Mesenchymal stem cell (in vitro differentiated cells and primary cell): ENCODE results near the gene TRPV2.
"Not testable (repeated sequence)": the region's sequence is repeated elsewhere in the genome, so short reads cannot be mapped to it uniquely, and the experiment has no call there.

Experiments
- DNase-seq: peaks from one replicate; pipeline ENCODE4 v3.0.0-alpha.2; 2013
- H2AFZ ChIP-seq: one replicate; pipeline ENCODE4 v1.6.1; 2013; ENCODE audit warnings: low read depth, mild to moderate bottlenecking, control low read depth, inconsistent platforms, low read length, moderate library complexity
- H2AK5ac ChIP-seq: 2 replicates; pipeline ENCODE4 v1.6.1; 2013; ENCODE audit warnings: low read length, moderate library complexity, mild to moderate bottlenecking, inconsistent platforms; ENCODE audit not compliant: severe bottlenecking
- H2BK120ac ChIP-seq: one replicate; pipeline ENCODE4 v1.6.1; 2013; ENCODE audit warnings: low read depth, mild to moderate bottlenecking, inconsistent platforms, low read length, moderate library complexity
- H2BK12ac ChIP-seq, 2 experiments: one replicate each; pipeline ENCODE4 v1.6.1; 2013; ENCODE audit warnings: inconsistent platforms in 2 of 2, low read length in 2 of 2, mild to moderate bottlenecking in 2 of 2, moderate library complexity in 2 of 2, control low read depth in 1 of 2
- H2BK15ac ChIP-seq: one replicate; pipeline ENCODE4 v1.6.1; 2013; ENCODE audit warnings: mild to moderate bottlenecking, low read depth, inconsistent platforms; ENCODE audit not compliant: poor library complexity, severe bottlenecking
- H2BK5ac ChIP-seq: 2 replicates; pipeline ENCODE4 v1.6.1; 2013; ENCODE audit warnings: low read depth, mild to moderate bottlenecking, low read length, control low read depth, inconsistent platforms; ENCODE audit not compliant: poor library complexity, severe bottlenecking
- H3K14ac ChIP-seq, 2 experiments: one replicate each; pipeline ENCODE4 v1.6.1; 2013; ENCODE audit warnings: inconsistent platforms in 2 of 2, low read length in 2 of 2, control low read depth in 1 of 2, mild to moderate bottlenecking in 1 of 2, moderate library complexity in 1 of 2
- H3K18ac ChIP-seq, 2 experiments: one replicate each; pipeline ENCODE4 v1.6.1; 2013; ENCODE audit warnings: inconsistent platforms in 2 of 2, low read length in 2 of 2, control low read depth in 1 of 2, low read depth in 1 of 2, mild to moderate bottlenecking in 1 of 2
- H3K23ac ChIP-seq, 2 experiments: one replicate each; pipeline ENCODE4 v1.6.1; 2013; ENCODE audit warnings: inconsistent platforms in 2 of 2, low read length in 2 of 2, mild to moderate bottlenecking in 2 of 2, moderate library complexity in 2 of 2, control low read depth in 1 of 2
- H3K27ac ChIP-seq: 2 replicates; pipeline ENCODE4 v1.5.1; 2013; ENCODE audit warnings: mild to moderate bottlenecking, moderate library complexity, low read length, control low read depth, inconsistent platforms; ENCODE audit not compliant: poor library complexity, severe bottlenecking
- H3K27me3 ChIP-seq, 2 experiments: 2 replicates each; pipeline versions ENCODE4 v1.6.1 to v1.7.0; 2013; ENCODE audit warnings: low read length in 2 of 2, mild to moderate bottlenecking in 2 of 2, moderate library complexity in 2 of 2, control low read depth in 1 of 2, inconsistent platforms in 1 of 2; ENCODE audit not compliant: control insufficient read depth in 1 of 2, insufficient read depth in 1 of 2
- H3K36me3 ChIP-seq, 2 experiments: 2 replicates each; pipeline versions ENCODE4 v1.6.1 to v1.7.0; 2013; ENCODE audit warnings: low read length in 2 of 2, control low read depth in 1 of 2, inconsistent platforms in 1 of 2, low read depth in 1 of 2, mild to moderate bottlenecking in 1 of 2; ENCODE audit not compliant: insufficient read depth in 2 of 2, control insufficient read depth in 1 of 2
- H3K4ac ChIP-seq, 2 experiments: one replicate each; pipeline ENCODE4 v1.6.1; 2013; ENCODE audit warnings: inconsistent platforms in 2 of 2, low read length in 2 of 2, mild to moderate bottlenecking in 2 of 2, moderate library complexity in 2 of 2, control low read depth in 1 of 2, low read depth in 1 of 2
- H3K4me1 ChIP-seq: 2 replicates; pipeline ENCODE4 v1.6.1; 2013; ENCODE audit warnings: low read depth, low read length, control low read depth; ENCODE audit not compliant: control insufficient read depth, insufficient read depth
- H3K4me2 ChIP-seq: 2 replicates; pipeline ENCODE4 v1.6.1; 2013; ENCODE audit warnings: low read length, mild to moderate bottlenecking, inconsistent platforms; ENCODE audit not compliant: poor library complexity, severe bottlenecking
- H3K4me3 ChIP-seq, 2 experiments: 2 replicates each; pipeline versions ENCODE4 v1.5.1 to v1.7.0; 2013; ENCODE audit warnings: low read length in 2 of 2, mild to moderate bottlenecking in 2 of 2, control low read depth in 1 of 2, low read depth in 1 of 2; ENCODE audit not compliant: insufficient read depth in 1 of 2
- H3K79me1 ChIP-seq: replicated peaks from 2 replicates; pipeline ENCODE4 v1.6.1; 2013; ENCODE audit warnings: mild to moderate bottlenecking, control low read depth, low read length, inconsistent platforms; ENCODE audit not compliant: poor library complexity, severe bottlenecking
- H3K9ac ChIP-seq: 2 replicates; pipeline ENCODE4 v1.7.0; 2013; ENCODE audit warnings: mild to moderate bottlenecking, low read length, moderate library complexity
- H3K9me3 ChIP-seq: 2 replicates; pipeline ENCODE4 v1.7.0; 2013; ENCODE audit warnings: mild to moderate bottlenecking, low read length; ENCODE audit not compliant: control insufficient read depth
- H4K8ac ChIP-seq: one replicate; pipeline ENCODE4 v1.6.1; 2013; ENCODE audit warnings: inconsistent platforms, mild to moderate bottlenecking, low read length, moderate library complexity
- H4K91ac ChIP-seq: one replicate; pipeline ENCODE4 v1.6.1; 2013; ENCODE audit warnings: mild to moderate bottlenecking, low read length, inconsistent platforms
- WGBS: methylation state at CpG from one replicate; pipeline ENCODE4 v1.1.7; 2013; ENCODE audit warnings: mixed read lengths; 5-methylcytosine and 5-hydroxymethylcytosine counted together

The TRPV2 gene

GRCh38 chr17:16448490-16448889 is 33.1 kb downstream of the TRPV2 start:
- no peak overlapping the region for H3K23ac ChIP-seq
- H3K79me1 ChIP-seq = peaks cover 4% of the 10 kb centered on the region
- no peaks in the 10 kb centered on the region for H3K27me3 ChIP-seq
- H3K9me3 ChIP-seq = no peaks in the 10 kb centered on the region
- H3K18ac ChIP-seq = no peak overlapping the region
- H2BK15ac ChIP-seq = no peak overlapping the region
- H3K4ac ChIP-seq = no peak overlapping the region
- no peak overlapping the region for H2BK120ac ChIP-seq
- H3K9ac ChIP-seq = no peak overlapping the region
- no peak overlapping the region for H3K4me3 ChIP-seq
- no peak for DNase-seq
- H2AFZ ChIP-seq = no peak overlapping the region
- no peak overlapping the region for H2AK5ac ChIP-seq
- peaks cover 42 to 53% of the 10 kb centered on the region in 2 experiments for H3K36me3 ChIP-seq
- no peak overlapping the region for H3K4me2 ChIP-seq
- no peak overlapping the region for H2BK12ac ChIP-seq
- no peak overlapping the region for H3K14ac ChIP-seq
- H3K27ac ChIP-seq = no peak overlapping the region
- no peak overlapping the region for H4K91ac ChIP-seq
- peaks cover 19% of the 10 kb centered on the region for H3K4me1 ChIP-seq
- H4K8ac ChIP-seq = no peak overlapping the region
- 85% methylated on average over 6 of the region's 6 CpGs for WGBS
- H2BK5ac ChIP-seq = no peak overlapping the region

GRCh38 chr17:16449121-16449570 is 33.8 kb downstream of the TRPV2 start:
- H2BK120ac ChIP-seq = no peak overlapping the region
- no peaks in the 10 kb centered on the region for H3K27me3 ChIP-seq
- H3K9me3 ChIP-seq = no peaks in the 10 kb centered on the region
- no peak overlapping the region for H2BK12ac ChIP-seq
- peaks cover 2% of the 10 kb centered on the region for H3K79me1 ChIP-seq
- no peak overlapping the region for H3K4me3 ChIP-seq
- H3K9ac ChIP-seq = no peak overlapping the region
- H2BK5ac ChIP-seq = no peak overlapping the region
- H3K23ac ChIP-seq = no peak overlapping the region
- no peak overlapping the region for H3K4me2 ChIP-seq
- 95% methylated on average over 11 of the region's 11 CpGs for WGBS
- H4K8ac ChIP-seq = no peak overlapping the region
- peak; percentile 60 for DNase-seq
- no peak overlapping the region for H4K91ac ChIP-seq
- H3K4me1 ChIP-seq = peaks cover 16% of the 10 kb centered on the region
- no peak overlapping the region for H2AK5ac ChIP-seq
- no peak overlapping the region for H3K14ac ChIP-seq
- H2BK15ac ChIP-seq = no peak overlapping the region
- H3K27ac ChIP-seq = no peak overlapping the region
- H3K4ac ChIP-seq = no peak overlapping the region
- H3K36me3 ChIP-seq = peaks cover 35 to 46% of the 10 kb centered on the region in 2 experiments
- H2AFZ ChIP-seq = no peak overlapping the region
- H3K18ac ChIP-seq = no peak overlapping the region

GRCh38 chr17:16450028-16450427 is 34.7 kb downstream of the TRPV2 start:
- no peak overlapping the region for H3K9ac ChIP-seq
- H2BK120ac ChIP-seq = no peak overlapping the region
- no peak overlapping the region for H3K4me2 ChIP-seq
- no peak overlapping the region for H2BK5ac ChIP-seq
- no peak overlapping the region for H4K8ac ChIP-seq
- peaks cover 31 to 41% of the 10 kb centered on the region in 2 experiments for H3K36me3 ChIP-seq
- H3K18ac ChIP-seq = no peak overlapping the region
- H3K23ac ChIP-seq = no peak overlapping the region
- no peak overlapping the region for H2AFZ ChIP-seq
- no peak overlapping the region for H3K14ac ChIP-seq
- no peak overlapping the region for H3K27ac ChIP-seq
- H4K91ac ChIP-seq = no peak overlapping the region
- H2AK5ac ChIP-seq = no peak overlapping the region
- H3K9me3 ChIP-seq = no peaks in the 10 kb centered on the region
- no peak overlapping the region for H3K4me3 ChIP-seq
- no peak for DNase-seq
- no peak overlapping the region for H2BK15ac ChIP-seq
- H3K4me1 ChIP-seq = peaks cover 12% of the 10 kb centered on the region
- 100% methylated on average over 2 of the region's 4 CpGs for WGBS
- H2BK12ac ChIP-seq = no peak overlapping the region
- H3K4ac ChIP-seq = no peak overlapping the region
- H3K79me1 ChIP-seq = peaks cover 2% of the 10 kb centered on the region
- no peaks in the 10 kb centered on the region for H3K27me3 ChIP-seq

DNA sequence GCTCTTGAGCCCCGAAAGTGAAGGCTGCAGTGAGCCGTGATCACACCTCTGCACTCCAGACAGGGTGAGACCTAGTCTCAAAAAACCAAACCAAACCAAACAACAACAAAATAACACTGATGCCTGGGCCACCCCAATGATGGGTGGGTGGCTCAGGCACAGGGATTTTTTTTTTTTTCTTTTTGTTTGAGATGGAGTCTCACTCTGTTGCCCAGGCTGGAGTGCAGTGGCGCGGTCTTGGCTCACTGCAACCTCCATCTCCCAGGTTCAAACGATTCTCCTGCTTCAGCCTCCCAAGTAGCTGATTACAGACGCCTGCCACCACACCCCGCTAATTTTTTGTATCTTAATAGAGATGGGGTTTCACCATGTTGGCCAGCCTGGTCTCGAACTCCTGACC is 36.9 kb downstream of the TRPV2 start:
- not testable (repeated sequence) for H4K91ac ChIP-seq, H3K27me3 ChIP-seq, H3K27ac ChIP-seq, H2AFZ ChIP-seq, DNase-seq, H3K79me1 ChIP-seq, H2BK120ac ChIP-seq, H3K4me2 ChIP-seq, H3K23ac ChIP-seq, H4K8ac ChIP-seq, H3K4me3 ChIP-seq, H3K18ac ChIP-seq, H2BK15ac ChIP-seq, H3K14ac ChIP-seq, H3K9ac ChIP-seq, H2BK12ac ChIP-seq, H3K4me1 ChIP-seq, H2AK5ac ChIP-seq, H3K4ac ChIP-seq, H2BK5ac ChIP-seq, H3K9me3 ChIP-seq
- WGBS = 84% methylated on average over 6 of the region's 8 CpGs
- peaks cover 14 to 28% of the 10 kb centered on the region in 2 experiments for H3K36me3 ChIP-seq
